BLaER1 (cell line): ENCODE results near the gene SEC14L6.

Source experiments
- H3K27ac ChIP-seq: shearing (Covaris generic); formaldehyde crosslinking; 2 replicates; pipeline ENCODE4 v1.8.1; 2022
- H3K27me3 ChIP-seq: shearing (Covaris generic); formaldehyde crosslinking; 2 replicates; pipeline ENCODE4 v1.8.1; 2022
- H3K36me3 ChIP-seq: shearing (Covaris generic); formaldehyde crosslinking; 2 replicates; pipeline ENCODE4 v1.8.1; 2022
- H3K4me1 ChIP-seq: shearing (Covaris generic); formaldehyde crosslinking; 2 replicates; pipeline ENCODE4 v1.8.1; 2022
- H3K4me2 ChIP-seq: shearing (Covaris generic); formaldehyde crosslinking; 2 replicates; pipeline ENCODE4 v1.8.1; 2022
- H3K4me3 ChIP-seq: shearing (Covaris generic); formaldehyde crosslinking; 2 replicates; pipeline ENCODE4 v1.8.1; 2022
- H3K9ac ChIP-seq: shearing (Covaris generic); formaldehyde crosslinking; 2 replicates; pipeline ENCODE4 v1.8.1; 2022
- H3K9me3 ChIP-seq: shearing (Covaris generic); formaldehyde crosslinking; 2 replicates; pipeline ENCODE4 v1.8.1; 2022
- H4K20me1 ChIP-seq: shearing (Covaris generic); formaldehyde crosslinking; 2 replicates; pipeline ENCODE4 v1.8.1; 2022
- Cebpa-rat ChIP-seq: shearing (Covaris generic); IDR thresholded peaks from 2 replicates; pipeline ENCODE4 v1.8.1; 2022

SEC14L6 gene

GRCh38 chr22:30481711-30482110 is 64.8 kb downstream of the SEC14L6 start:
- no peaks in the 10 kb centered on the region for H3K27me3 ChIP-seq
- H4K20me1 ChIP-seq: no peaks in the 10 kb centered on the region
- no peak overlapping the region for H3K4me2 ChIP-seq
- H3K4me1 ChIP-seq: no peaks in the 10 kb centered on the region
- TF ChIP-seq Cebpa-rat: no peak
- no peak overlapping the region for H3K9ac ChIP-seq
- no peaks in the 10 kb centered on the region for H3K9me3 ChIP-seq
- no peak overlapping the region for H3K27ac ChIP-seq
- no peak overlapping the region for H3K4me3 ChIP-seq
- no peaks in the 10 kb centered on the region for H3K36me3 ChIP-seq

DNA sequence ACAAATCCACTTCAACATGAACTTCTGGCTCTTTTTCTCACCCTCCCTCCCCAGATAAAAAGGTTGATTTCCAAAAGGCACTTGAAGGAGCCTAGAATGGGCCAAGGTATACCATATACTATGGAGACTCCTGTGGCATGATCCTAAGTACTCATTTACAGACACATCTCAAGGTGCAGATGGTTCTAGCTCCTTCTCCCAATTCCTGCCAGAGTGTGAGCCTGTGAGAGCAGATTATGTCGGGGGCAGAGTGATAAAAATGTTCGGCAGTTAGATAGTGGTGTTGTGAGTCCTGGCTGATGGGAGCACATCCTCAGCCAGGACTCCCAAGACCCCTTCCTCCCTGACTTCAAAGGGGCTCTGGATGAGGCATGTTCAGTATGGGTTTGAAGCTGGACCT is 66.6 kb downstream of the SEC14L6 start:
- no peaks in the 10 kb centered on the region for H4K20me1 ChIP-seq
- no peak overlapping the region for H3K4me3 ChIP-seq
- H3K27me3 ChIP-seq: no peaks in the 10 kb centered on the region
- TF ChIP-seq Cebpa-rat: no peak
- H3K4me2 ChIP-seq: no peak overlapping the region
- no peak overlapping the region for H3K9ac ChIP-seq
- H3K9me3 ChIP-seq: no peaks in the 10 kb centered on the region
- H3K36me3 ChIP-seq: no peaks in the 10 kb centered on the region
- no peak overlapping the region for H3K27ac ChIP-seq
- H3K4me1 ChIP-seq: no peaks in the 10 kb centered on the region

DNA sequence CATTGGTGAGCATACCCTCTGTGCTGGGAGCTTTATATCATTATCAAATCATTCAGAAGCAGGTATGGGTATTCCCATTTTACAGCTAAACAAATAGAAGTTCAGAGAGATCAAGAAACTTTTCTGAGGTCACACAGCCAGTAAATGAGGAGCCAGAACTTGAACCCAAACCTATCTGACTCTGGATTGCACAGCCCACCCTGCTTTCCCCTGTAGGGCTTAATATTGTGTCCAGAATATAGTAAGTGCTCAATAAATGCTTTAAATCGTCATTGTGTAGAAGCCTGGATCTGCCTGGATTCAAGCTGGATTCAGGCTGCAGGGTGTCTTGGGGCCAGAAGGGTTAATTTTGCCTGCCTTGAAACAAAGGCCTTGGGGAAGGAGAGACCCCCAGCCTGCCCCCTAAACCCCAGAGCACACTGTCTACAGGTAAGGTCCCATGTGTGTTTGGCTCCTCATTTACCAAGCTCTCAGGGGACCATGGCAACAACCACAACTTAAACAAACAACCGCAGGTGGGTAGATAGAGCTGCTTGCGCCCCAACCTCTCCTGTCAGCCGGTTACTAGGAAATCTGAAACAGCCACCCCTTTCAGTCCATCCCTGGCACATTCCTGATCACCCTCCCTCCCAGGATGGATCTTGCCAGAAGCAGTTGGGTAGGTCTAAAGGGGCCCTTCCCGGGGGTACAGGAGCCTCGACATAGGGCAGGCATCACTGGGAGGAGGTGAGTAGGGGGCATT is 71.7 kb downstream of the SEC14L6 start:
- H3K27me3 ChIP-seq: no peaks in the 10 kb centered on the region
- no peak overlapping the region for H3K4me3 ChIP-seq
- no peak overlapping the region for H3K27ac ChIP-seq
- H3K9me3 ChIP-seq: no peaks in the 10 kb centered on the region
- no peaks in the 10 kb centered on the region for H3K4me1 ChIP-seq
- no peaks in the 10 kb centered on the region for H4K20me1 ChIP-seq
- H3K4me2 ChIP-seq: no peak overlapping the region
- TF ChIP-seq Cebpa-rat: no peak
- no peaks in the 10 kb centered on the region for H3K36me3 ChIP-seq
- H3K9ac ChIP-seq: no peak overlapping the region

- TF ChIP-seq Cebpa-rat: no peak
- no peaks in the 10 kb centered on the region for H3K4me1 ChIP-seq
- H3K36me3 ChIP-seq: no peaks in the 10 kb centered on the region
- H4K20me1 ChIP-seq: no peaks in the 10 kb centered on the region
- no peak overlapping the region for H3K27ac ChIP-seq
- H3K9me3 ChIP-seq: no peaks in the 10 kb centered on the region
- no peaks in the 10 kb centered on the region for H3K27me3 ChIP-seq
- H3K4me2 ChIP-seq: no peak overlapping the region
- H3K4me3 ChIP-seq: no peak overlapping the region
- no peak overlapping the region for H3K9ac ChIP-seq
These were observed 72.4 kb downstream of the SEC14L6 start for GRCh38 chr22:30474121-30474520.

- no peaks in the 10 kb centered on the region for H3K4me1 ChIP-seq
- H3K4me3 ChIP-seq: no peak overlapping the region
- no peaks in the 10 kb centered on the region for H3K27me3 ChIP-seq
- no peak overlapping the region for H3K27ac ChIP-seq
- no peaks in the 10 kb centered on the region for H3K9me3 ChIP-seq
- no peaks in the 10 kb centered on the region for H3K36me3 ChIP-seq
- TF ChIP-seq Cebpa-rat: no peak
- no peak overlapping the region for H3K9ac ChIP-seq
- H3K4me2 ChIP-seq: no peak overlapping the region
- H4K20me1 ChIP-seq: no peaks in the 10 kb centered on the region
These were observed 73.4 kb downstream of the SEC14L6 start for GRCh38 chr22:30472994-30473720.
